ENCODE measurements around the gene EPS8L1. TPM values are rescaled to one million over a fixed set of nuclear protein-coding genes. Genes with fewer than 3 reads are reported as not detected.

Gene EPS8L1
- total and polyA plus RNA-seq, 2 of the 4 experiments (the other 2 are of a cell fraction), result 0.90 to 2.9 TPM

- H2BK5ac ChIP-seq (ENCODE audit: low read depth, low read length, poor library complexity, severe bottlenecking), result no peak overlapping the region
- no peak overlapping the region for H3K4ac ChIP-seq (ENCODE audit: low read depth, low read length)
- WGBS, 2 experiments (ENCODE audit: extremely low coverage in 2 of 2, insufficient read length in 1 of 2), result 5% methylated on average over 8 of the region's 60 CpGs; no CpG with 5 or more reads in 1 of the 2 experiments
- H3K9me3 ChIP-seq (ENCODE audit: control insufficient read depth, insufficient read depth, low read length), result peaks cover 7% of the 10 kb centered on the region; the same call in 1 of the 2 replicates
- peak; percentile 44 for DNase-seq
- no peak overlapping the region for H4K91ac ChIP-seq (ENCODE audit: insufficient read depth, low read depth, low read length)
- no peak overlapping the region for H3K27ac ChIP-seq (ENCODE audit: insufficient read depth, low read length)
- ChIA-PET CTCF (interaction anchor here (0.6 kb wide), 1 partner anchor 78 kb away, joined by 3 read pairs; no protein-coding TSS in a partner anchor), POLR2A (ENCODE audit: unreplicated experiment) (no interaction called here)
- no peak overlapping the region for H3K18ac ChIP-seq (ENCODE audit: low read depth, low read length)
- no peak overlapping the region for H4K5ac ChIP-seq (ENCODE audit: low read depth, low read length)
- dilution Hi-C loops (cut with HindIII; ENCODE audit: low sequenced_read_pairs, unreplicated experiment) (no loop called here), intact Hi-C loops (cut with micrococcal nuclease) (loop anchor here (10.0 kb wide), 1 partner anchor 616 kb away; the partner anchor contains the start of gene LENG9), in situ Hi-C loops (cut with MboI; ENCODE audit: low sequenced_read_pairs) (no loop called here)
- H2AK9ac ChIP-seq (replicated peaks; ENCODE audit: low read depth, low read length, poor library complexity), result peak overlapping the region; percentile 82
- H2BK15ac ChIP-seq (ENCODE audit: low read depth, low read length), result no peak overlapping the region
- H4K8ac ChIP-seq (ENCODE audit: low read depth in 2 of 2, low read length in 2 of 2), result peak overlapping the region; percentile 37 to 62; a peak in 2 of 4 replicates
- no peak overlapping the region for H2AK5ac ChIP-seq (ENCODE audit: low read depth, low read length)
- H3K79me1 ChIP-seq (ENCODE audit: low read depth in 1 of 2, low read length in 2 of 2), result no peaks in the 10 kb centered on the region
- no peak overlapping the region for H3K56ac ChIP-seq (ENCODE audit: extremely low read depth, insufficient read depth, low read length)
- peaks cover 8% of the 10 kb centered on the region; the same call in 1 of the 2 replicates for H4K20me1 ChIP-seq (ENCODE audit: insufficient read depth, low read length)
- H2BK120ac ChIP-seq (ENCODE audit: low read depth, low read length), result no peak overlapping the region
- H3K9ac ChIP-seq (ENCODE audit: low read depth, low read length), result no peak overlapping the region
- BruUV-seq (replicated peaks), result no TSS peak
- 0 out of 2 replicates have a peak overlapping the region, but pooled peaks have one; percentile 38 for H3K23ac ChIP-seq (ENCODE audit: low read depth, low read length)
- H3K27me3 ChIP-seq (ENCODE audit: control insufficient read depth, insufficient read depth, low read length), result peaks cover 67% of the 10 kb centered on the region
- H3K9me1 ChIP-seq (ENCODE audit: insufficient read depth, low read length), result peaks cover 4% of the 10 kb centered on the region; the same call in 1 of the 2 replicates
- H2AFZ ChIP-seq (replicated peaks; ENCODE audit: low read length, poor library complexity), result peak overlapping the region; percentile 94
- no peak overlapping the region for H2BK20ac ChIP-seq (ENCODE audit: low read depth, low read length)
- peak overlapping the region; percentile 96 for H3K4me2 ChIP-seq (ENCODE audit: low read depth, low read length)
- H3K36me3 ChIP-seq (ENCODE audit: control insufficient read depth, insufficient read depth, low read length), result no peaks in the 10 kb centered on the region
- peak overlapping the region; percentile 66; the same call in 1 of the 2 replicates for H3K14ac ChIP-seq (replicated peaks; ENCODE audit: low read depth, low read length)
- H3K4me1 ChIP-seq (ENCODE audit: control insufficient read depth, insufficient read depth, low read length), result peaks cover 10% of the 10 kb centered on the region; the same call in 1 of the 2 replicates
- H3K4me3 ChIP-seq (ENCODE audit: insufficient read depth, low read depth, low read length), result peak overlapping the region; percentile 91
- peak; percentile 71 for ATAC-seq (ENCODE audit: low read depth)
- TF ChIP-seq POLR2A (IDR thresholded peaks at IDR 0.05; ENCODE audit: low read depth, low read length) (no peak), RCOR1 (IDR thresholded peaks at IDR 0.05; ENCODE audit: insufficient replicate concordance, low read length) (no peak), FOS (IDR thresholded peaks at IDR 0.05; ENCODE audit: low read depth, low read length) (no peak), CEBPB (IDR thresholded peaks at IDR 0.05; ENCODE audit: low read depth, low read length) (no peak), BHLHE40 (IDR thresholded peaks at IDR 0.05; ENCODE audit: low read depth, low read length) (no peak), NFE2L2 (IDR thresholded peaks at IDR 0.05; ENCODE audit: low read depth, low read length) (no peak), RFX5 (IDR thresholded peaks at IDR 0.05; ENCODE audit: low read depth, low read length) (no peak), CHD1 (IDR thresholded peaks at IDR 0.05; ENCODE audit: low read depth, low read length) (no peak), RAD21 (IDR thresholded peaks at IDR 0.05; ENCODE audit: low read length) (no peak), ELK1 (IDR thresholded peaks at IDR 0.05; ENCODE audit: borderline replicate concordance, low read depth, low read length) (no peak), CTCF (conservative IDR thresholded peaks at IDR 0.05; ENCODE audit: low read depth, low read length) (no peak), MAFK (IDR thresholded peaks at IDR 0.05; ENCODE audit: low read depth, low read length) (no peak), MAZ (IDR thresholded peaks at IDR 0.05; ENCODE audit: borderline replicate concordance, low read depth, low read length) (no peak), MXI1 (IDR thresholded peaks at IDR 0.05; ENCODE audit: borderline replicate concordance, low read depth, low read length) (no peak)
Observed at GRCh38 chr19:55080968-55081769, 5.5 kb downstream of the EPS8L1 start.
